Measurements from ENCODE around the gene DLG2. TPM values are rescaled to one million over a fixed set of nuclear protein-coding genes. Genes with fewer than 3 reads are reported as not detected.

The DLG2 gene
- total RNA-seq, 3 donors from 2014 or later = 4.3 to 12.3 (median 6.9) TPM

GRCh38 chr11:83871054-83871453, 1756.1 kb downstream of the DLG2 start:
- no peak for DNase-seq (ENCODE audit: low spot score in 2 of 2)
- Histone ChIP-seq H3K27ac (no peak overlapping the region), H3K9me3 (no peaks in the 10 kb centered on the region), H3K36me3 (no peaks in the 10 kb centered on the region), H3K27me3 (no peaks in the 10 kb centered on the region), H3K4me3 (no peak overlapping the region), H3K4me1 (no peaks in the 10 kb centered on the region)
- TF ChIP-seq POLR2AphosphoS5 (IDR thresholded peaks at IDR 0.05) = no peak
- TF ChIP-seq CTCF (IDR thresholded peaks at IDR 0.05) = no peak
- no peak for TF ChIP-seq POLR2A (IDR thresholded peaks at IDR 0.05)
- intact Hi-C loops (cut with DNase I; ENCODE audit: low total_unique reads) = no loop called here

GRCh38 chr11:83866655-83867054, 1760.5 kb downstream of the DLG2 start:
- Histone ChIP-seq H3K27ac (no peak overlapping the region), H3K9me3 (no peaks in the 10 kb centered on the region), H3K4me1 (no peaks in the 10 kb centered on the region), H3K27me3 (no peaks in the 10 kb centered on the region), H3K4me3 (no peak overlapping the region), H3K36me3 (no peaks in the 10 kb centered on the region)
- no peak for TF ChIP-seq POLR2A (IDR thresholded peaks at IDR 0.05)
- no peak for TF ChIP-seq CTCF (IDR thresholded peaks at IDR 0.05)
- TF ChIP-seq POLR2AphosphoS5 (IDR thresholded peaks at IDR 0.05) = no peak
- no peak for DNase-seq (ENCODE audit: low spot score in 2 of 2)
- intact Hi-C loops (cut with DNase I; ENCODE audit: low total_unique reads) = no loop called here

- no peaks in the 10 kb centered on the region for H3K9me3 ChIP-seq
- no peak for TF ChIP-seq POLR2A (IDR thresholded peaks at IDR 0.05)
- no peak for TF ChIP-seq POLR2AphosphoS5 (IDR thresholded peaks at IDR 0.05)
- TF ChIP-seq CTCF (IDR thresholded peaks at IDR 0.05) = no peak
- no peaks in the 10 kb centered on the region for H3K4me1 ChIP-seq
- intact Hi-C loops (cut with DNase I; ENCODE audit: low total_unique reads) = no loop called here
- H3K4me3 ChIP-seq = no peak overlapping the region
- DNase-seq (ENCODE audit: low spot score in 2 of 2) = no peak
- no peak overlapping the region for H3K27ac ChIP-seq
- H3K27me3 ChIP-seq = no peaks in the 10 kb centered on the region
- H3K36me3 ChIP-seq = no peaks in the 10 kb centered on the region
Measured at GRCh38 chr11:83865636-83866461, 1761.3 kb downstream of the DLG2 start.

GRCh38 chr11:83864412-83865057, 1762.6 kb downstream of the DLG2 start:
- H3K9me3 ChIP-seq = peaks cover 0 to 5% of the 10 kb centered on the region in 2 donors
- H3K27me3 ChIP-seq = no peaks in the 10 kb centered on the region
- no peak overlapping the region for H3K27ac ChIP-seq
- intact Hi-C loops (cut with DNase I; ENCODE audit: low total_unique reads) = no loop called here
- H3K4me1 ChIP-seq = no peaks in the 10 kb centered on the region
- H3K4me3 ChIP-seq = no peak overlapping the region
- TF ChIP-seq POLR2A (IDR thresholded peaks at IDR 0.05) = no peak
- TF ChIP-seq POLR2AphosphoS5 (IDR thresholded peaks at IDR 0.05) = no peak
- no peak for TF ChIP-seq CTCF (IDR thresholded peaks at IDR 0.05)
- no peaks in the 10 kb centered on the region for H3K36me3 ChIP-seq
- DNase-seq (ENCODE audit: low spot score in 2 of 2) = no peak

GRCh38 chr11:83863272-83863671, 1763.9 kb downstream of the DLG2 start:
- H3K27ac ChIP-seq = no peak overlapping the region
- no peaks in the 10 kb centered on the region for H3K36me3 ChIP-seq
- no peaks in the 10 kb centered on the region for H3K4me1 ChIP-seq
- H3K9me3 ChIP-seq = peaks cover 0 to 6% of the 10 kb centered on the region in 2 donors
- no peak overlapping the region for H3K4me3 ChIP-seq
- H3K27me3 ChIP-seq = no peaks in the 10 kb centered on the region
- TF ChIP-seq POLR2A (IDR thresholded peaks at IDR 0.05) = no peak
- TF ChIP-seq POLR2AphosphoS5 (IDR thresholded peaks at IDR 0.05) = no peak
- TF ChIP-seq CTCF (IDR thresholded peaks at IDR 0.05) = no peak
- DNase-seq (ENCODE audit: low spot score in 2 of 2) = no peak
- intact Hi-C loops (cut with DNase I; ENCODE audit: low total_unique reads) = no loop called here
